A673 (cell line): Measurements from ENCODE around the gene ARHGAP5.

Source experiments
- EZH2 ChIP-seq: fragments of 200-600 bp; sonication (generic); IDR thresholded peaks from 2 replicates; pipeline ENCODE4 v1.6.1; 2017; ENCODE audit warnings: borderline replicate concordance, low read depth, mild to moderate bottlenecking, mixed read lengths, antibody characterized with exemption, low read length; ENCODE audit not compliant: poor library complexity, severe bottlenecking
- TF ChIP-seq, protein P1 (sequence below): fragments of 300-800, 200-600 bp; sonication (generic); conservative IDR thresholded peaks from 2 replicates; pipeline ENCODE4 v1.5.1; 2017; ENCODE audit warnings: low read depth, mild to moderate bottlenecking, antibody characterized with exemption, low read length, moderate library complexity, mixed read lengths

DNA sequence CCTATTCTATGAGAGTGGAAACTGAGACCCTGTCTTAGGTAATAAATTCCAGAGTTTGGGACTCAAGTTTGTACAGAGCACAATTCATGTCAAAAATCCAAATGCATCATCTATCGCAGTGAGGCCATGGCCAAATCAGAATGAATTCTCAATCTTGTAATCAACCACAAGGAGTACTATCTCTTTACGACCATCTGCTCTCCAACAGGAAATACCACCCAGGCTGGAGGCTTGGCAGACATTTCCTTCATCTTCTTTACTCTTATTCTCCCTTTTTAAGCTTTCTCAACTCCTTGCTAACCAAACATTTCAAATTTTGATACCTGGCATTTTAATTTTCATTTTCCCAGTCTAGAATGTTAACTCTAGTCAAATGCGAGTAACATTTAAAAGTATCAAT lies 92.1 kb downstream of the ARHGAP5 start:
- TF ChIP-seq, protein P1, sequence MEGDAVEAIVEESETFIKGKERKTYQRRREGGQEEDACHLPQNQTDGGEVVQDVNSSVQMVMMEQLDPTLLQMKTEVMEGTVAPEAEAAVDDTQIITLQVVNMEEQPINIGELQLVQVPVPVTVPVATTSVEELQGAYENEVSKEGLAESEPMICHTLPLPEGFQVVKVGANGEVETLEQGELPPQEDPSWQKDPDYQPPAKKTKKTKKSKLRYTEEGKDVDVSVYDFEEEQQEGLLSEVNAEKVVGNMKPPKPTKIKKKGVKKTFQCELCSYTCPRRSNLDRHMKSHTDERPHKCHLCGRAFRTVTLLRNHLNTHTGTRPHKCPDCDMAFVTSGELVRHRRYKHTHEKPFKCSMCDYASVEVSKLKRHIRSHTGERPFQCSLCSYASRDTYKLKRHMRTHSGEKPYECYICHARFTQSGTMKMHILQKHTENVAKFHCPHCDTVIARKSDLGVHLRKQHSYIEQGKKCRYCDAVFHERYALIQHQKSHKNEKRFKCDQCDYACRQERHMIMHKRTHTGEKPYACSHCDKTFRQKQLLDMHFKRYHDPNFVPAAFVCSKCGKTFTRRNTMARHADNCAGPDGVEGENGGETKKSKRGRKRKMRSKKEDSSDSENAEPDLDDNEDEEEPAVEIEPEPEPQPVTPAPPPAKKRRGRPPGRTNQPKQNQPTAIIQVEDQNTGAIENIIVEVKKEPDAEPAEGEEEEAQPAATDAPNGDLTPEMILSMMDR: no peak
- no peak for TF ChIP-seq EZH2
